ENCODE measurements around the gene COL23A1. TPM values are rescaled to one million over a fixed set of nuclear protein-coding genes. Genes with fewer than 3 reads are reported as not detected.
"Not testable (repeated sequence)": the region's sequence is repeated elsewhere in the genome, so short reads cannot be mapped to it uniquely, and the experiment has no call there.

Gene COL23A1
- polyA plus RNA-seq, 4 donors = 5.8 to 13.4 (median 7.7) TPM

GRCh38 chr5:178210073-178210535, 380.1 kb downstream of the COL23A1 start:
- DNase-seq (ENCODE audit: low read depth in 4 of 4, low spot score in 3 of 4) = no peak

- DNase-seq (ENCODE audit: low read depth in 4 of 4, low spot score in 3 of 4) = no peak
These were observed 380.7 kb downstream of the COL23A1 start for GRCh38 chr5:178209334-178210072.

DNA sequence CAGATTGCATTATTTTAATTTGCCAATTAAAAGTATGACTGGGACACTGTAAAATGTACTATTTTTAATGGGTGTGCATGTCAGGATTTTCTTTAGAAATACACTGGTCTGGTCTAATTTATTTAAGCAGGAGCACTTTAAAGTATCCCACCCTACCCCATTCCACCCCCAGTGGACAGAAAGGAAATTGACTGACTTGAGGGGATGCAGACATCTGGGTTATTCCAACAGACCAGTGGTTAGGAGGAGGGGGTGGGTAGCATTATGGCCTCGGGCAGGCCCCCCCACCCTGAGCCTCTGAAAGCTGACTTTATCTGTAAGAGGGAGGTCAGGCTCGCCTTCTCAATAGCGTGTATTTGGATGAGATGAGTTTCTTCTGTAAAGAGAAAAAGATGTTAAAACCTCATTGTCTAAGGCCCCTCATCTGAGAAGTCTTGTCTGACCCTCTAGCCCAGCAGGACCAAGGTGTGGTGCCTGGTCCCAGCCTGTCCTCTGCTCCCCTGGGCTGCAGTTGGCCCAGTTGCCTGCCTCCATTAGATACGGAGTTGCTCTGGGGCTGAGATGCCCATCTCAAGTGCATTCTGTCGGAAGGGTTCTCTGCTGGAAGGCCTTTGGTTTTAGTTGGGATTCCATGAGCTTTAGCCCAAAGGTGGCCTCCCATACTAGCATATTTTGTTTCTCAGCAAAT, 381.5 kb downstream of the COL23A1 start:
- no peak for DNase-seq (ENCODE audit: low read depth in 4 of 4, low spot score in 3 of 4)

DNA sequence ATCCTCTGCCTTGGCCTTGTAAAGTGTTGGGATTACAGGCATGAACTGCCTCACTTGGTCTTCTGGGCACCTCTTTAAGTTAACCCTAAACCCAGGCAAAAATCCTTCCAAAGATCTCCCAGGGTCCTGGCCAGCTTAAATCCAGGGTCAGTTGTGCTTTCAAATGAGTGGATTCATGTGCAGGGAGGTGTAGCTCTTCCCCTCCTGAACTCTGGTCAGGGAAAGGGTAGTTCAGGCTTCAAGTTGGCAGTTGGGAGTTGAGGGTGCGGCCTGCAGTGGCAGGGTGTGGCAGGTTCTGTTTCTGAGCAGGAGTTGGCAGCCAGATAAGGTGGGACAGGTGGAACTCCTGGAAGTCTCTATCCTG, 382.3 kb downstream of the COL23A1 start:
- DNase-seq (ENCODE audit: low read depth in 4 of 4, low spot score in 3 of 4) = no peak

- DNase-seq (ENCODE audit: low read depth in 4 of 4, low spot score in 3 of 4) = no peak
These were observed 382.8 kb downstream of the COL23A1 start for GRCh38 chr5:178207183-178207916.

DNA sequence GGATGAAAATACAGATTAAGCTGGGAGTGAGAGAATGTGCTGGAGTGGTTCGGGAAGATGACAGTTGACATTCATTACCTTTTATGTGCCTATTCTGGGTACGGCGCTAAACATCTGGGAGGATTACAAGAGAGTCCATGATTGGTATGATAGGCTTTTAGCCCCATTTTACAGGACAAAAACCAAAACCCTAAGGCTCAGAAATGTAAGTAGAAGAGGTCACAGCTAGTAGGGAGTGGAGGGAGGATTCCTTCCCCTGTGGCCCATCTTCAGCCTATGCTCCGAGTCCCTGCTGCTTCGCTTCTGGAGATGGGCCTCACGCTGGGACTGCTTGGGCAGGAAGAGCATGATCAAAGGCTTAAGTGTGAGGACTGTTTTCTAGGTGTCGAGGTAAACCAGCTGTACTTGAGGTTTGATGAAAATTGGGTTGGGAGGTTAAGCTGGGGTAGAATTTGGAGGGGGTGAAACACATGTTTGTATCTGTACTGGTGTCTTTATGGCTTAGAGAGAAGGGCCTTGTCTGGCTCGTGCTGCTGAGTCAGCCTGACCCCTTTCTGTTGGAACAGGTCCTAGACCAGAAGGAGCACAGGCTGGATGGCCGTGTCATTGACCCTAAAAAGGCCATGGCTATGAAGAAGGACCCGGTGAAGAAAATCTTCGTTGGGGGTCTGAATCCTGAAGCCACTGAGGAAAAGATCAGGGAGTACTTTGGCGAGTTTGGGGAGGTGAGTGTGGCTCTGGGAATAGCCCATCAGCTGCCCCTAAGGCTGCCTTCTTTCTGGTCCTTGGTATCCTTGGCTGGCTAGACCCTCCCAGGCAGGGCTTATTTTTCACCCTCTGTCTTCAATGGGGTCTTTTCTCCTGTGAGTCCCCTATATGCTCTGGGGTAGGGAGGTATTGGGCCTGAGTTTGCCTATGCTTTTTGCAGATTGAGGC, 383.8 kb downstream of the COL23A1 start:
- no peak for DNase-seq (ENCODE audit: low read depth in 4 of 4, low spot score in 3 of 4)

DNA sequence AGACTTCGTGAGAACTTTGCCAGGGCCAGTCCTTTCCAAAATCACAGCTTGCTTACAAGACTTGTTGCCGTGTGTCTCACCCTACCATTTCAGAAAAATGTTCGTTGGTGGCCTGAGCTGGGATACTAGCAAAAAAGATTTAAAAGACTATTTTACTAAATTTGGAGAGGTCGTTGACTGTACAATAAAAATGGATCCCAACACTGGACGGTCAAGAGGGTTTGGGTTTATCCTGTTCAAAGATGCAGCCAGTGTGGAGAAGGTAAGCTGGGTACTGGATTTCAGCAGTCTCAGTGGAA, 384.5 kb downstream of the COL23A1 start:
- no peak for DNase-seq (ENCODE audit: low read depth in 4 of 4, low spot score in 3 of 4)

GRCh38 chr5:178204935-178205748, 385.1 kb downstream of the COL23A1 start:
- peak in 2 of 4 donors; percentile 39 to 52 for DNase-seq (ENCODE audit: low read depth in 4 of 4, low spot score in 3 of 4)

GRCh38 chr5:178204182-178204934, 385.8 kb downstream of the COL23A1 start, which contains the start of gene HNRNPAB:
Gene HNRNPAB (plus strand): TSS chr5:178204533. CDS start chr5:178204838, 305 bp downstream.
- peak; percentile 92 to 94 (median 93) for DNase-seq (ENCODE audit: low read depth in 4 of 4, low spot score in 3 of 4)

DNA sequence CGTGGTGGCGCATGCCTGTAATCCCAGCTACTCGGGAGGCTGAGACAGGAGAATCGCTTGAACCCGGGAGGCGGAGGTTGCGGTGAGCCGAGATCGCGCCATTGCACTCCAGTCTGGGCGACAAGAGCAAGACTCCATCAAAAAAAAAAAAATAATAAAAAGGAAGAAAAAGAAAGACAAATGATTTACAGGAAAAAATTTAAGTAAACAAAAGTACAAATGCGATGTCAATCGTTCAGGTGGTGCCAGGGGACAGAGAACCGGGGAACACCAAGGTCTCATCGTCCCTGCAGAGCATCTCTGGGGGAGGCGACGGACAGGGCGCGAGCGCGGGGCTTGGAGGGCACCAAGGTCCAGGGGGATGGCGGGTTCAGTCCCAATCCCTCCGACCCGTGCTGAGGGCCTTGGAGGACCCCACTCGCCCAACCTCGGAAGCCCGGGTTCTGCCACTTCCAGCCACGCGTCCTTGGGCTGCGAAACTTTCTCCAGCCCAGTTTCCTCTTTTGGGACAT, 386.5 kb downstream of the COL23A1 start:
- peak in 1 of 4 donors; percentile 14 for DNase-seq (ENCODE audit: low read depth in 4 of 4, low spot score in 3 of 4)

- no peak for DNase-seq (ENCODE audit: low read depth in 4 of 4, low spot score in 3 of 4)
These were observed 387.7 kb downstream of the COL23A1 start for GRCh38 chr5:178202541-178202940.

DNA sequence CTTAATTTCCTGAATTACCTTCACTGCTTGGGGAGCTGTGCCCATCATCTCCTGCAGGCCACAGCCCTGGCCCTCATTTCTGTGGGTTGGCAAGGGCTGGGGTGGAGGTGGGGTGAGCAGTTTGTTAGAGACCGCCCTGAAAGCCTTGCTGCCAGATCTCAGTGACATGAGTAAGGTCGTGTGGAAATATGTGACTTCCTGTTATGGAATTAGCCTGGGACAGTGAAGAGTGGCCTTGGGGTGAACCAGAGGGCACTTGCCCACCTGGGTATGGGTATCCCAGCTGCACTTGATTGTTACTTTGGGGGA, 388.3 kb downstream of the COL23A1 start:
- no peak for DNase-seq (ENCODE audit: low read depth in 4 of 4, low spot score in 3 of 4)

DNA sequence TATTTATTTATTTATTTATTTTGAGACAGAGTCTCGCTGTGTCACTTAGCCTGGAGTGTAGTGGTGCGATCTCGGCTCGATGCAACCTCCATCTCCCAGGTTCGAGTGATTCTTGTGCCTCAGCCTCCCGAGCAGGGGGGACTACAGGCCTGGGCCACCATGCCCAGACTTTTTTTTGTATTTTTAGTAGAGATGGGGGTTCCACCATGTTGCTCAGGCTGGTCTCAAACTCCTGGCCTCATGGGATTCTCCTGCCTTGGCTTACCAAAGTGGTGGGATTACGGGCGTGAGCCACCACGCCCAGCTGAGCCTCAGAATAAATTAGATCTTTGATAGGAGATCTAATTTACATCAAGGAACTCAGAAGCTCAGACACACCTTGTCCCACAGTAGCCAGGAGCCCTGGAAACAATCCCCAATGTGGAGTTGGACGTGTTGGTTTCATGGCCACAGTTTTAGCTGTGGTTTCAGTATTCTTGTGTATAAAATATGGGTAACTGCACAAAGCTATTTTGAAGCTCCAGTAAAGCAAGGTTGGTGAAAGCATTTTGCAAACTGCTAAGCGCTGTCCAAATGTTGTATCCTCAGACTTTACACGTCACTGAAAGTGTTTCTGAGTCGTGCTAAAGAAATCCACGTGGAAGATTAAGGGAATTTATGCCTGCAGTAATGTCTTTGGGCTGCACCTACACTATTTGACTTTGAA, 388.8 kb downstream of the COL23A1 start:
- DNase-seq (ENCODE audit: low read depth in 4 of 4, low spot score in 3 of 4) = no peak

- no peak for DNase-seq (ENCODE audit: low read depth in 4 of 4, low spot score in 3 of 4)
These were observed 390.4 kb downstream of the COL23A1 start for GRCh38 chr5:178199581-178200434.

DNA sequence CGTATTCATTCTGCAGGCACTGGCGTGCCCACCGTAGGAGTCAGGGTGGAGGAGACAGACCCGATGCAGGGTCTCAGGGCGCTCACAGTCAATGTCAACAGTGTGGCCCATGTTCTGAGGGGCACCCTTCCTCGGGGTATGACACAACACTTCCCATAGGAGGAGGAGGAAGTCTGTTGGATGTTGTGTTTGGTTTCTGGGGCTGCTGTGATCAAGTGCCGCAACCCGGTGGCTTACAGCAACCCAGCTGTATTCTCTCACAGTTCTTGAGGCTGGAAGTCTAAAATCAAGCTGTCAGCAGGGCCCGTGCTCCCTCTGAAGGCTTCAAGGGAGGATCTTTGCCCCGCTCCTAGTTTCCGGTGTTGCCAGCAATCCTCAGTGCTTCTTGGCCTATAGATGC, 391.5 kb downstream of the COL23A1 start:
- no peak for DNase-seq (ENCODE audit: low read depth in 4 of 4, low spot score in 3 of 4)

- not testable (repeated sequence) for DNase-seq (ENCODE audit: low read depth in 4 of 4, low spot score in 3 of 4)
These were observed 392.0 kb downstream of the COL23A1 start for GRCh38 chr5:178198151-178198550.

DNA sequence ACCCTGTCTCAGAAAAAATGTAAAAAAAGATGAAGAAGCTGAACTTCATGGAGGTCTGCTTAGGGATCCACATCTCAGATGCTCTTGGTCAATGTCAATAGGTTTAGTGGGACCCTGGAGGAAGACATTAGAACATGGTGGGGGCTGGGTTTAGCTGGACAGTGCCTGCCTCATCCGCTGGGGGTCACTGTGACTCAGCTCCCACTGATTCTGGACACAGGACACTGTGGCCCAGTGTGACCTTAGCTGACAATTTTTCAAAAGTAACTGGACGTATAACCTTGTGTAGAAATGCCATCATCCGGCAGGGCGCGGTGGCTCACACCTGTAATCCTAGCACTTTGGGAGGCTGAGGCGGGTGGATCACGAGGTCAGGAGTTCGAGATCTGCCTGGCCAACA, 393.2 kb downstream of the COL23A1 start:
- DNase-seq (ENCODE audit: low read depth in 4 of 4, low spot score in 3 of 4) = no peak
